DLD1 (cell line): Measurements from ENCODE around the gene ST6GALNAC1.
"Not testable (repeated sequence)": the region's sequence is repeated elsewhere in the genome, so short reads cannot be mapped to it uniquely, and the experiment has no call there.

Experiments used
- in situ Hi-C: cut with HindIII; loops from 2 replicates; pipeline ENCODE4 v1.10.0; 2017; ENCODE audit warnings: low sequenced_read_pairs

Gene ST6GALNAC1

DNA sequence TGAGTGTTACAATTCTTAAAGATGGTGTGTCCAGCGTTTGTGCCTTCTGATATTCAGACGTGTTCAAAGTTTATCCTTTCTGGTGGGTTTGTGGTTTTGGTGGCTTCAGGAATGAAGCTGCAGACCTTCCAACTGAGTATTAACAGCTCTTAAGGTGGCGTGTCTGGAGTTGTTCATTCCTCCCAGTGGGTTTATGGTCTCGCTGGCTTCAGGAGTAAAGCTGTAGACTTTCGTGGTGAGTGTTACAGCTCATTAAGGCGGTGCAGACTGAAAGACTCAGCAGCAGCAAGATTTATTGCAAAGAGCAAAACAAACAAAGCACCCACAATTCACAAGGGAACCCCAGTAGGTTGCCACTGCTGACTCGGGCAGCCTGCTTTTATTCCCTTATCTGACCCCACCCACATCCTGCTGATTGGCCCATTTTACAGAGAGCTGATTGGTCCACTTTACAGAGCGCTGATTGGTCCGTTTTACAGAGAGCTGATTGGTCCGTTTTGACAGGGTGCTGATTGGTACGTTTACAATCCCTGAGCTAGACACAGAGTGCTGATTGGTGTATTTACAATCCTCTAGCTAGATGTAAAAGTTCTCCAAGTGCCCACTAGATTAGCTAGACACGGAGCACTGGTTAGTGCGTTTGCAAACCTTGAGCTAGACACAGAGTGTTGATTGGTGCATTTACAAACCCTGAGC lies 29.3 kb downstream of the ST6GALNAC1 start:
- in situ Hi-C loops, result not testable (repeated sequence)

DNA sequence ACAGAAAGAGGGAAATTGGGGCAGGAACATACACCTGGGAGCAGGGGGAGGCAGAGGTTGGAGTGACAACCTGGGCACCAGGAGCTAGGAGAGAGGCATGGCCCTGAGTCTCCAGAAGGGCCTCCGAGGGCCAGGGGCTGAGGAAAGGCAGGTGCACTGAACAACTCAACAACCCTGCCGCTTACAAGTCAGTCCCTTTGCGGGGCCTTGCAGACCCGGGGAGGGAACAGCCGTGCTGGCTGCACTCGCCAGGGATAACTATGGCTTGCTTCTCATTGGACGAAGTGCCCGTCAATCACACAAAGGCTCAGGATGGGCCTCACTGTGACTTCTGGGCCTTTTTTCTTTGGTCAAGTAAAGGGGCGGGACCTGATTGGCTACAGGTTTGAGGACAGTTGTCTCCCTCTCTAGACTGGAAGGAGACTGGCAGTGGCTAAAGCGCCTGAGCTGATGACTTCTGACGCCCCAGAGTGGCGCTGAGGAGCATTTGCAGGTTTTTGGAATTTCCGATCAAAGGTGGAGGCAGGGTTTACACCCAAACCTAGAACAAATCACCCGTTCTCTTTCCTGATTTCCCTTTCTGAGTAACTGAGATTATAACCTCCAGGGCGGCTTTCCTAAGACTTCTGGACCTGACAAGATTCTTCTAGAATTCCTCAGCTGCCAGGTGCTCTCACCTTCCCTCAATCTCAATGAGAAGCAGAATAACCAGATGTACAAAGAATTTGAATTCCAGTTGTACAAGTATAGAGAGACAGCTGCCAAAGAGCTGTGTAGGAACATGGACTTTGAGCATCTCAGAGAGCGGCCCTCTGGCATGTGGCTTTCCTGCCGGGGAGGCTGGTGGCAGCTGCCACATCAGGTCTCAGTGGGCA lies 30.3 kb downstream of the ST6GALNAC1 start:
- in situ Hi-C loops, result no loop called here

DNA sequence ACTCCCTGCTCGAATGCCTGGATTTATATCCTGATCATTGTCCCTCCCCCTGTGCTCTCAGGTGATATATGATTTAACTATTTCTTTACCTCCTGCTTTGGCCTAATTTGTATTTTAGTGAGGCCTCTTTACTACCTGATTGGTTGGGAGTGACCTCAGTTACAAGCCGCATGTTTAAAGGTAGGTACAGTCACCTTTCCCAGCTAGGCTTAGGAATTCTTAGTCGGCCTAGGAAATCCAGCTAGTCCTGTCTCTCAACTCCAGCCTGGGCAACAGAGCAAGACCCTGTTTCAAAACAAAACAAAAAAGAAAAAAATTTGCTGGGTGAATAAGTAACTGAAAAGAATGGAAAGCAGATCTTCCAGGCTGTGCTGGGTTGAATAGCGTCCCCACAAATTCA lies 31.1 kb downstream of the ST6GALNAC1 start:
- in situ Hi-C loops, result no loop called here

DNA sequence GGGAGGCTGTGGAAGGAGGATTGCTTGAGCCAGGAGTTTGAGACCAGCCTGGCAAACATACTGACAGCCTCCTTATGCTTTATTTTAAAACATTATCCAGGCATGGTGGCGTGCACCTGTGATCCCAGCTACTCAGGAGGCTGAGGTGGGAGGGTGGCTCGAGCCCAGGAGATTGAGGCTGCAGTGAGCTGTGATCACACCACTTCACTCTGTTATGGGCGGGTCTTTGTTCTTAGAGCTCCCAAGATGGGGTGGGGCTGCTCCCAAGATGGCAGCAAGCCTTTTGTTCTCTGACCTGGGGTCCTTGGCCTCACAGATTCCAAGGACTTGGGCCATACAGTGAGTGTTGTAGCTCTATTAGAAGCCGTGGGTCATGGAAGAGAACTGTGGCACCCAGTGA lies 31.8 kb downstream of the ST6GALNAC1 start:
- in situ Hi-C loops, result no loop called here

DNA sequence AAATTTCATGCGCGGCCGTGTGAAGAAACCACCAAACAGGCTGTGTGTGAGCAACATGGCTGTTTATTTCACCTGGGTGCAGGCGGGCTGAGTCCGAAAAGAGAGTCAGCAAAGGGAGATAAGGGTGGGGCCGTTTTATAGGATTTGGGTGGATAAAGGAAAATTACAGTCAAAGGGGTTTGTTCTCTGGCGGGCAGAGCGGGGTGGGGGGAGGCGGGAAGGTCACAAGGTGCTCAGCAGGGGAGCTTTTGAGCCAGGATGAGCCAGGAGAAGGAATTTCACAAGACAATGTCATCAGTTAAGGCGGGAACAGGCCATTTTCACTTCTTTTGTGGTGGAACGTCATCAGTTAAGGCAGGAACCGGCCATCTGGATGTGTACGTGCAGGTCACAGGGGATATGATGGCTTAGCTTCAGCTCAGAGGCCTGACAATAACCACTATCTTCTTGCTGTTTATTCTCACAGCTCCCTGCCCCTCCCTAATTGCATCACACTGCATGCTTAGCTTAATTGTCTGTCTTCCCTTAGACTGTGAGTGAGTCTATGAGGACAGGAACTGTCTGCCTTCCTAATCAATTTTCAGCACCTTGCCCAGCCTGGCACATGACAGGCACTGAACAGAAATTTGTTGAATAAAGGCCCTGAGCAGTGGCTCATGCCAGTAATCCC lies 32.3 kb downstream of the ST6GALNAC1 start:
- in situ Hi-C loops, result not testable (repeated sequence)

DNA sequence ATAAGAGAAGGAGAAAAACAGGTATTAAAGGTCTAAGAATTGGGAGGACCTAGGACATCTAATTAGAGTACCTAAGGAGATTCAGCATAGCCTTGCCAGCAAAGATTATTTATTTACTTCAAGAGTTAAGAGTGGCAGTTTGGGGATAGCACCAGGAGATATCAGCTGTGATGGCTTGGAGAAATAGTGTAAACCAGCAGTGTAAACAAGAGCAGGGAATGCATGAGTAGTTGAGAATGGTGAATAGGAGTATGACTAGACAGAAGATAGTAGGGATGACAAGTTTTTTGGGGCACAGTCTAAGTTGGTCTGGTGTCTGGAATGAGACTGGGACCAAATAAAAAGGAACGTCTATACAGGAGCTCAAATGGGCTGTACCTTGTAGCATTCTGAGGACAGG lies 36.9 kb downstream of the ST6GALNAC1 start:
- in situ Hi-C loops, result not testable (repeated sequence)

DNA sequence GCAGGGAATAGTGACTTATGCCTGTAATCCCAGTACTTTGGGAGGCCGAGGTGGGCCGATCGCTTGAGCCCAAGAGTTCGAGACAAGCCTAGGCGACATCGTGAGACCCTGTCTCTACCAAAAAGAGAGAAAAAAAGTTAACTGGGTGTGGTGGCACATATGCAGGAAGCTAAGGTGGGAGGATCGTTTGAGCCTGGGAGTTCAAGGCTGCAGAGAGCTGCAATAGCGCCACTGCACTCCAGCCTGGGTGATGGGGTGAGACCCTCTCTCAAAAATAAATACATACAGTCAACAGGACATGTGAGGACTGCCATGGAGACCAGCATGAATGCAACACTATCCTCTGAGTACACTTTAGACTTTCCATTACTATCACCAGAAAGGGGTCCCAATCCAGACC lies 42.5 kb downstream of the ST6GALNAC1 start:
- in situ Hi-C loops, result no loop called here

DNA sequence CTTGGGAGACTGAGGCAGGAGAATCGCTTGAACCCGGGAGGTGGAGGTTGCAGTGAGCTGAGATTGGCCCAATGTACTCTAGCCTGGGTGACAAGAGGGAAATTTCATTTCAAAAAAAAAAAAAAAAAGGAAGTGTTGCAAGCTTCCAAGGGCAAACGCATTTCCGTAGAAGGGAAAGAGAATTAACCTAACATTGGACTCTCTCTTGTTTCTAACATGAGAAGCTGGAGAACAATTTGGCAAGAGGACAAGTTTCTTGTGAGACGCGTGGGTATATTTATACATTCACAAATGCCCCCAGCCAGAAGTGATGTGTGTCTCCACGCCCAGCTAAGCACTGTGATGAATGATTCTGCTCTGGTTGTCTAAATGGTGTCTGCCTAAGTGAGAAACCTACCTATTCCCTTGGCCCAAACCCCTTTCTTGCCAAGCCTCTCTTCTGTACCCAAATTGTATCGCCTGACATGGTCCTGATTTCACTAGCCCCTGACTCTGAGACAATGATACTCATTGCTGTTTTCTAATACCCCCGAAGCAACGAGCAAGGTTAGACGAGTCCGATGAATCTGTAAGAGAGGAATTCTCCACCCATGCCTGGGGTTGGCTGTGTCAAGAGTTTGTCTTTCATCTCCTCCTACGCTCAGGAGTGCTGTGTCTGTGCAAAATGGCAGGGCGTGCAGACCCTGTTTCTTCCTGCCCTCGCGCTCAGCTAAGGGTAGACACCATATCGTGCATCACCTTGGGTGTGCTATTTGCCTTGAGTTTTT lies 43.7 kb downstream of the ST6GALNAC1 start:
- in situ Hi-C loops, result no loop called here

DNA sequence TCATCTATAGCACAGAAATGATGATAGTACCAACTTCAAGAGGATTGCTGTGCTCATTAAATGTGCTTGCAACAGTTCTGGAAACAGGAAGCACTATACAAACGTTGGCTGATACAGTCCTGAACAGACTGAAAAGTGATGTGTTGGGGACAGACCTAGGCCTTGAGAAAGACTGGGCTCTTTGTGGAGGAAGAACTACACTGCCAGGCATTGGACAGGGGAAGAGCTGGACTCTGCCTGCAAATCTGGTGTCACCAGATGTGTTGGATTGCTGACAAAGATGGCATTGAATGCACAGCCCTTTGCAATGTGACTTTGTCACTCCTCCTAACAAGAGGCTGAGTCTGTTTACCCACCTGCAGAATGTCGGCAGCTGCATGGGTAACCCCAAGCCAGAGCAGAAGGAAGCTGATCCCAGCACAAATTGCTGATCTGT lies 45.5 kb downstream of the ST6GALNAC1 start:
- in situ Hi-C loops, result no loop called here

DNA sequence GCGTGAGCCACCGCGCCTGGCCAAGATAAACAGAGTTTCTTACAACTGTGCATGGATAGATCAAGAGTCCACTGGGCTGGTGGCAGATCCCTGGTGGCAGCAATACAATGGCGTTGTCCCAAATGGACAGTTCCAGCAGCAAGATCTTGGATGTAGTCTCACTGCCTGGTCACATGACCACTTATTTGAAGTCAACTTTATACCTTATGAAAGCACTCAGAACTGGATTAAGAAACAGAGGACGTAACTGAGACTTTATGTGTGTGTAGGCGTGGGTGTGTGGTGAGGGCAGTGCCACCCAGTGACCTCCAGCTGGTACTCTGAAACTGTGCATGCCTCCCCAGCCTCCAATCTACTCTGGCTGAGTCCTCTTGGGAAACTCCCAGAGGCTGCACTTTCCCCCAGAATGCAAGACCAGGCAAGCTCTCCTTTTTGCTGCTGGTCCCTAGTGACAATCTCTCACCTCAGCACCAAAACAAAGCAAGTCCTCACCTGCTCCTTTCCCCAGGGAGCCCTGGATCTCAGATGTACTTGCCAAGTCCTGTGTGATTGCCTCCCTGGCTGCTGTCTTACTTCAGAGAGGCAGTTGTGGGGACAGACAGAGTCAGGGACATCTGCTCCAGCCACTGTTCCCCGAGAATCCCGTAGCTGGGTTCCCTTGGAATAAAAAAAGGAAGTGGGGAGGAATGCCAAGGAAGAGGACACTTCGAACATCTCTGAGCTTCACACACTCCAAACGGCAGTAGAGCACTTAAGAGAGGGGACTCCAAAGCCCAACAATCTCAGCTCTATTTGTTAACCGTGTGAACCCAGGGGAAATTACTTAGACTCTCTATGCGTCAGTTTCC lies 46.2 kb downstream of the ST6GALNAC1 start:
- in situ Hi-C loops, result no loop called here

DNA sequence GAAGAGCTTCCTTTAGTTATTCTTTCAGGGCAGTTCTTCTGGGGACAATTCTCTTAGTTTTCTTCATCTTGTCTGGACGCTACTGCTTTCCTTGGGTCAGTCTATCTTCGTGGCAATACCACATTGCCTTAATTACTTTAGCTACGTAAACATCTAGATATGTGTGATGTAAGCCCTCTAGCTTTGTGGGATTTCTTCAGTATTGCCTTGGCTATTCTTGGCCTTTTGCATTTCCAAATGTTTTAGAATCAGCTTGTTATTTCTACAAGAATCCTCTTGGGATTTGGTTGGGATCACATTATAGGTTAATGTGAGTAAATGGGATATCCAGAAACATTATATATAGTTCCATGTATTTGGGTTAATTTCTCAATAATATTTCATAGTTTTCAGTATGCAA lies 48.9 kb downstream of the ST6GALNAC1 start:
- in situ Hi-C loops, result no loop called here

DNA sequence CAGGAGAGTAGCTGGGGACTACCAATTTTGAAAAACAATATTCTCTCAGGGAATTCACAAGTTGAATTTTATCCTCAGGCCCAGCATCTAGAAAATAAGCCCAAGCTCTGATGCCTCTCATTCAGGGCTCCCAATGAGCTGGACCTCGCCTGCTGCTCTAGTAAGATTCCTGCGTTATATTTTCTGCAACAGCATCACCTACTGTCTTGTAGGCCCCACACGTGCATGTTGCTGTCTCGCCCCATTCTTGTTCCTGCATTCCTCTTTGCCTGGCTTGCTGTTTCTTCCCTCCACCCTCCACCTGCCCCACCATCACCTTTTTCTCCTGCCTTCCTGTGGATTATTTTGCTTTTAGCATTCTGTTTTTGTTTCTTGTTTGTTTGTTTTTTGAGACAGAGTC lies 49.6 kb downstream of the ST6GALNAC1 start:
- in situ Hi-C loops, result no loop called here

DNA sequence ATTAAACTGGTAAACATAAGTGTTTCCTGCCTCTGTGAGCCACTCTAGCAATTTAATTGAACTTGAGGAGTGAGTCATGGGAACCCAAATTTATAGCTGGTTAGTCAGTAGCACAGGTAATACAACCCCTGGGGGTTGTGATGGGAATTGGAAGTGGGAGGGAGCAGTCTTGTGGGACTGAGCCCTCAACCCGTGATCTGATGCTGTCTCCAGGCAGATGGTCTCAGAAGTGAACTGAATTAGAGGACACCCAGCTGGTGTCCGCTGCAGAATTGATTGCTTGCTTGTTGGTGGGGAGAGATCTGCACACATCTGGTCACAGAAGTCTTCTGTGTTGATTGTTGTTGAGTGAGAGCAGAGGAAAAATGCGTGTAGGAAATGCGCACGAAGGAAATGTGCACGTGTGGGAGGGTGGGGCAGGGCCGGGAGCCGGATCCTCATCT lies 50.2 kb downstream of the ST6GALNAC1 start:
- in situ Hi-C loops, result no loop called here

DNA sequence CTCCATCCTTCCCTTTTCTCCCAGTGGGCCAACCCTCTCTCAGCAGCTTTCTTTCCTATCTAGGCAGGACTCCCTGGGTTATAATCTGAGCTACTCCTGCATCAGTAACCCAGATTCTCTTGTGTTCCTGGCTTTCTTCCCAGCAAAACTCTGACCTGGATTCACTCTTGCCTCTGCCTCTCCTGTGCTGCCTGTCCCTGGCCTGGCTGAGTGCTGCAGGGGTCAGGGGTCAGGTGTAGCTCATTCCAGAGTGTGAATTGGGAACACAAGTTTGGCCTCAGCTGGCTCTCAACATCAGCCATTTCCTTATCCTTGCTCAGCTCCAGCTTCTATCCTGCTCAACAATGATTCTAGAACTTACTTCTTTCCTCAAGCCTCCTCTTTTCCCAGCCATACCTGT lies 55.4 kb downstream of the ST6GALNAC1 start:
- in situ Hi-C loops, result no loop called here

DNA sequence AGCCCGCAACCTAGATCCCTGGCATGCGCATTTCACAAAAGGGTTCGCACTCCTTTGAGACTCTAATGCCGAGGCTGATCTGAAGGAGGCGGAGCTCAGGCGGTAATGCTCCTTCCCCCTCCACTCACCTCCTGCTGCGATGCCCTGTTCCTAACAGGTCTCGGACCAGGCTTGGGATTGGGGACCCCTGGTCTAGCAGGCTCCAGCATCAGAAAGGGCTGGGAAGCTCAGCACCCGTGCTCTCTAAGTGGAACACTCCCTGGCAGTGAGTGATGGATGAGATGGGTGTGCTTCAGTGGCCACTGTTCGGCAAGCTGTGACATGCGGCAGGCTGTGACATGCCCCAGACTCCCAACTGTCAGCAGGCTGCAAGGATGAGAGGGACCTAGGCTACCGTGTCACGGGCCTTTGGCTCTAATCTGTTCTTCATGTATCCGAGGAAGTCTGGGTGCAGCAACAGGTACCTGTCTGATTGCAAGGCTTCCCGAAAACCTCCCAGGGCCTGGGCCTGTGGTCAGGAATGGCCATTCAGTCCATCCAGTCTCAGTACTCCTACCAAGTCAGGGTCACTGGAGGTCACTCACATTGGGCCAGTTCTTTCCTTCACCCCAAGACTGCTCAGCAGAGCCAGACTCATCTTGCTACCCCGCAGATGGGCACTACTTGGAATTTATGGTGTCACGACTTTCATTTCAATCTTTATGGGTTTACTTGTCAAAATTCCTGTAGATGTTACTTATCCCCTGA lies 56.6 kb downstream of the ST6GALNAC1 start:
- in situ Hi-C loops, result no loop called here

DNA sequence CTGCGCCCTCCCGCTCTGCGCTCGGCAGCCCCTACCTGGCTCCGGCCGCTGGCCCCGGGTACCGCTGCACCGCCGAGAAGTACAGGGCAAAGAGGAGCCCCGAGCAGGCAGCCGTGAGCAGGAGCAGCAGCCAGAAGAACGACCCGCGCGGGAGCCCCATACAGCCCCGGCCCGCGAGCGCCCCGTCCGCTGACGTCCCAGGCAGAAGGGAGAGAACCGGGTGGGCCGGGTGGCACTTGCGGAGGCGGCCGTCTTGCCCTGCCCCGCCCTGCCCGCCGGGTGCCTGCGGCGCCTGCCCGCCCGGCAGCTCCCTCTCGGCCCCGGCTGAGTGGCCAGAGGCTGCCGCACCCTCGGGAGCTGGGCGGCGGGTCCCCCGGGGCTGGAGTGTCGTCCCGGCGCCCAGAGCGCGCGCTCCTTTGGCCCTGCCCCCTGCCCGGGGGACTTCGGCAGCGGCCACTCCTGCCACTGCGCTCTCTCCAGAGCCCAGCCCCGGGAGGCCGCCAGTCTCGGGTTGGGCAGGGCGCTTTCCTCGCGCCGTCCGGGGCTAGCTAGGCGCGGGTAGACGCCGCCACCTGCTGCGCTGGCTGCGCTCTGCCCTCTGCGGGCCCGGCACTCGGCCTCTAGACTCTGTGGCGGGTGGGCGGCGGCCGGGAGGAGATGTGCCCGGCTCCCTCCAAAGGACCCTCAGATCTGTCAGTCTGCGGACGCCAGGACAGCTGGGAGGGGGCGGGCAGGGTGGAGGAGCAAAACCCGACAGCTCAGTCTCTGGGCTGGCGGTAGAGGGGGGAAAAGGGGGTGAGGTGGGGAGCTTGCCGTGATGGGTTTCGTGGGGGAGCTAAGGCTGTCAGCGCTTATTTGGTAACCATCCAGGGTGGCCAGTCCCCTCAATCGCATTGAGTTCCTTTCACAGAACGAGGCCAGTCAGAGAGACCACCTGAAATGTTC lies 57.6 kb downstream of the ST6GALNAC1 start, which contains the start of gene ST6GALNAC2:
Gene ST6GALNAC2 (minus strand): TSS at position 212 of the 945 bp plus-strand sequence. CDS start 52 bp downstream, at position 160.
- in situ Hi-C loops, result no loop called here

DNA sequence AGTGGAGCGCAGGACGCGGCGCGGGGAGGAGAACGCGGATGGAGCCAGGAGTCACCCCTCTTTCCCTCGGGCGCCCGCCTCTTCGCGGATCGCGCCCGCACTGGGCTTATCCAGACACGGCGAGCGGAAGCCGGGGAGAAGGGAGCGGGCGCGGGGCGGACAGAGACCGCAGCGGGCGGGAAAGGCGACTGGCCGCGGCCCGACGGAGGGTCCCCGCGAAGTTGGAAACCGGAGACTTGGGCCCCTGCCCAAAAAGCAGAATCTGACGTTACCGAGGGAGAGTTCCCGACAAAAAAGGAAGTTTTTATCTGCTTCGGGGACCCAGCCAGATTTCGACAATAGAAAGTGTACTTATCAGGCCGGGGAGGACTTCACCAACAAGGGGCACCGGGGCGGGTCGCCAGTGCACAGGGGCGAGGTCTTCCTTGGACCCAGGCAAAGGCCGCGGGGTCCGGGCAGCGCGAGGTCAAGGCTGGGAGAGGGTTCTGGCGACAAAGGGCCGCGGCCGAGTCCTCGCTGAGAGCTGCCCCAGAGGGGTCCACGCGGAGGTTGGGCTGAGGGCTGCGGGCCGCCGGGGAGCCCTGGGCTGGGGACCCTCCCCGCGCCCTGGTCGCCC lies 58.4 kb downstream of the ST6GALNAC1 start:
- in situ Hi-C loops, result no loop called here
